Measurements from ENCODE around the gene NAALADL2. TPM values are rescaled to one million over a fixed set of nuclear protein-coding genes. Genes with fewer than 3 reads are reported as not detected.

Gene NAALADL2
- total and polyA plus RNA-seq, 2 of the 8 experiments (the other 6 are each of a cell fraction or from before 2014, with no cell fraction given) = 0.12 to 0.22 TPM

GRCh38 chr3:175267561-175267960 is 408.4 kb downstream of the NAALADL2 start:
- no peak overlapping the region for H3K9ac ChIP-seq (replicated peaks in 1 of 4; ENCODE audit: extremely low read depth in 1 of 4, low read depth in 3 of 4, low read length in 3 of 4)
- H2BK12ac ChIP-seq (ENCODE audit: low read depth, low read length) = no peak overlapping the region
- FAIRE-seq (no peak), DNase-seq (ENCODE audit: low read depth in 1 of 2, low spot score in 2 of 2) (no peak)
- H3K4me2 ChIP-seq (ENCODE audit: insufficient read depth in 1 of 2, low read depth in 2 of 2, low read length in 2 of 2) = no peak overlapping the region
- no peaks in the 10 kb centered on the region for H3K36me3 ChIP-seq (ENCODE audit: control insufficient read depth in 2 of 4, insufficient read depth in 4 of 4, low read length in 3 of 4)
- ChIA-PET CTCF (ENCODE audit: partially characterized antibody) (no interaction called here), POLR2A (ENCODE audit: partially characterized antibody) (interaction anchor here (0.7 kb wide), 1 partner anchor 69 kb away, joined by 3 read pairs; no protein-coding TSS in a partner anchor)
- no peaks in the 10 kb centered on the region for H4K20me1 ChIP-seq (replicated peaks in 1 of 2; ENCODE audit: control insufficient read depth in 1 of 2, insufficient read depth in 2 of 2, low read length in 2 of 2)
- H4K91ac ChIP-seq (replicated peaks; ENCODE audit: insufficient read length, low read length) = no peak overlapping the region
- no peak overlapping the region for H4K5ac ChIP-seq (ENCODE audit: insufficient read length, low read depth, low read length)
- H3K23me2 ChIP-seq (ENCODE audit: low read depth, low read length) = no peaks in the 10 kb centered on the region
- no peak overlapping the region for H2BK15ac ChIP-seq (ENCODE audit: low read length)
- H3K14ac ChIP-seq (ENCODE audit: insufficient read length) = no peak overlapping the region
- H3K23ac ChIP-seq (ENCODE audit: insufficient read length) = no peak overlapping the region
- H2AK5ac ChIP-seq (ENCODE audit: low read depth, low read length) = no peak overlapping the region
- no peak overlapping the region for H3K27ac ChIP-seq (ENCODE audit: low read depth, low read length)
- no peak overlapping the region for H4K8ac ChIP-seq (ENCODE audit: extremely low read depth, insufficient read depth, low read length)
- H3K4ac ChIP-seq (replicated peaks; ENCODE audit: insufficient read length, low read depth, low read length) = no peak overlapping the region
- H3K79me2 ChIP-seq (ENCODE audit: control insufficient read depth in 1 of 2, insufficient read depth in 2 of 2, low read length in 2 of 2) = no peaks in the 10 kb centered on the region
- H2BK5ac ChIP-seq (ENCODE audit: low read depth, low read length) = no peak overlapping the region
- WGBS, 2 experiments (ENCODE audit: extremely low coverage in 1 of 2, insufficient coverage in 1 of 2, insufficient read length in 1 of 2, insufficient replicate concordance in 2 of 2, low coverage in 1 of 2, low lambda C conversion rate in 2 of 2, missing lambda C conversion rate in 1 of 2) = 33% methylated on average over 1 of the region's 1 CpG; no CpG with 5 or more reads in 1 of the 2 experiments
- no peak overlapping the region for H2BK20ac ChIP-seq (ENCODE audit: low read length)
- H3K79me1 ChIP-seq (ENCODE audit: low read depth, low read length) = no peaks in the 10 kb centered on the region
- H3K9me3 ChIP-seq (ENCODE audit: insufficient read depth in 2 of 2, low read depth in 1 of 2, low read length in 1 of 2) = no peaks in the 10 kb centered on the region
- no peak overlapping the region for H2BK120ac ChIP-seq (replicated peaks; ENCODE audit: low read depth, low read length)
- no peak overlapping the region for H3K56ac ChIP-seq (replicated peaks; ENCODE audit: insufficient read length, low read depth, low read length)
- H3K4me3 ChIP-seq (ENCODE audit: extremely low read depth in 1 of 4, insufficient read depth in 2 of 4, low read depth in 3 of 4, low read length in 4 of 4) = no peak overlapping the region
- no peak overlapping the region for H2AFZ ChIP-seq (ENCODE audit: low read length)
- no peak overlapping the region for H3K18ac ChIP-seq (ENCODE audit: extremely low read depth, low read length)
- no peaks in the 10 kb centered on the region for H3K27me3 ChIP-seq (replicated peaks in 1 of 4; ENCODE audit: control insufficient read depth in 3 of 4, extremely low read depth in 1 of 4, insufficient read depth in 3 of 4, low read length in 3 of 4)
- no peaks in the 10 kb centered on the region for H3K4me1 ChIP-seq (replicated peaks in 1 of 4; ENCODE audit: control insufficient read depth in 3 of 4, insufficient read depth in 4 of 4, low read length in 3 of 4)
- TF ChIP-seq CHD1 (IDR thresholded peaks at IDR 0.05; ENCODE audit: low read depth, low read length) (no peak), TAF1 (IDR thresholded peaks at IDR 0.05; ENCODE audit: low read depth, low read length) (no peak), SRF (IDR thresholded peaks at IDR 0.05; ENCODE audit: low read depth, low read length) (no peak), JUND (IDR thresholded peaks at IDR 0.05; ENCODE audit: low read length) (no peak), SIX5 (IDR thresholded peaks at IDR 0.05; ENCODE audit: low read depth, low read length) (no peak)
